ENCODE data around the gene ELN. TPM values are rescaled to one million over a fixed set of nuclear protein-coding genes. Genes with fewer than 3 reads are reported as not detected.

Gene ELN
- total and polyA plus RNA-seq, 2 donors (not counting 1 experiment from before 2014, with no cell fraction given) = 2.1 to 11.0 TPM

DNA sequence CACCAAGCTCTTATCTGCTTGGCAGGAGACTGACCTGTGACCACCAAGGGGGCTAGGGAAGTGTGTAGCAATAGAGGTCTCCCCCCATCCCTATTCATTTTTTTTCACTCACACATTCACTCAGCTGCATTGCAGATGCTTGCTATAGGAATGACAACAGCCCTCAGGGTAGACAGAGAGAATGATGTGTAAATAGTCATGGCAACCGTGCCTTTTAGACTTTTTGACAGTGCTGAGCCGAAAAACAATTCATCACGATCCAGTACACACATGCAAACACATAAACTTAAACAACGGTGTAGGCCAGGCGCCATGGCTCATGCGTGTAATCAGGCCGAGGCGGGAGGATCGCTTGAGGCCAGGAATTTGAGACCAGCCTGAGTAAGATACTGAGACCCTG is 7.6 kb upstream of the ELN start:
- no peak overlapping the region for H3K4me3 ChIP-seq (replicated peaks in 1 of 4; ENCODE audit: control extremely low read depth in 1 of 4, insufficient read depth in 1 of 4, low read depth in 3 of 4, low read length in 4 of 4)
- no peaks in the 10 kb centered on the region for H3K27me3 ChIP-seq (ENCODE audit: control insufficient read depth, insufficient read depth, low read length)
- TF ChIP-seq, protein P1, sequence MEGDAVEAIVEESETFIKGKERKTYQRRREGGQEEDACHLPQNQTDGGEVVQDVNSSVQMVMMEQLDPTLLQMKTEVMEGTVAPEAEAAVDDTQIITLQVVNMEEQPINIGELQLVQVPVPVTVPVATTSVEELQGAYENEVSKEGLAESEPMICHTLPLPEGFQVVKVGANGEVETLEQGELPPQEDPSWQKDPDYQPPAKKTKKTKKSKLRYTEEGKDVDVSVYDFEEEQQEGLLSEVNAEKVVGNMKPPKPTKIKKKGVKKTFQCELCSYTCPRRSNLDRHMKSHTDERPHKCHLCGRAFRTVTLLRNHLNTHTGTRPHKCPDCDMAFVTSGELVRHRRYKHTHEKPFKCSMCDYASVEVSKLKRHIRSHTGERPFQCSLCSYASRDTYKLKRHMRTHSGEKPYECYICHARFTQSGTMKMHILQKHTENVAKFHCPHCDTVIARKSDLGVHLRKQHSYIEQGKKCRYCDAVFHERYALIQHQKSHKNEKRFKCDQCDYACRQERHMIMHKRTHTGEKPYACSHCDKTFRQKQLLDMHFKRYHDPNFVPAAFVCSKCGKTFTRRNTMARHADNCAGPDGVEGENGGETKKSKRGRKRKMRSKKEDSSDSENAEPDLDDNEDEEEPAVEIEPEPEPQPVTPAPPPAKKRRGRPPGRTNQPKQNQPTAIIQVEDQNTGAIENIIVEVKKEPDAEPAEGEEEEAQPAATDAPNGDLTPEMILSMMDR (conservative IDR thresholded peaks at IDR 0.05 in 1 of 2, IDR thresholded peaks at IDR 0.05 in 1 of 2; ENCODE audit: low read depth in 1 of 2, low read length in 2 of 2) = no peak
- TF ChIP-seq EZH2 (IDR thresholded peaks at IDR 0.05; ENCODE audit: low read length, missing control alignments) = no peak
- no peak overlapping the region for H3K9ac ChIP-seq (ENCODE audit: insufficient read depth, low read length)
- no peak overlapping the region for H2AFZ ChIP-seq (ENCODE audit: low read length)
- no peaks in the 10 kb centered on the region for H3K79me2 ChIP-seq (ENCODE audit: control insufficient read depth, insufficient read depth, low read length)
- peaks cover 6% of the 10 kb centered on the region for H3K4me1 ChIP-seq (ENCODE audit: control insufficient read depth, extremely low read depth, insufficient read depth, low read length)
- no peaks in the 10 kb centered on the region for H3K9me3 ChIP-seq (ENCODE audit: control insufficient read depth, insufficient read depth, low read depth, low read length)
- no peaks in the 10 kb centered on the region for H4K20me1 ChIP-seq (ENCODE audit: control insufficient read depth, extremely low read depth, insufficient read depth, low read length)
- H3K27ac ChIP-seq (ENCODE audit: insufficient read depth, low read length) = no peak overlapping the region
- no peak for DNase-seq (ENCODE audit: low read depth in 2 of 2)
- no peak overlapping the region for H3K4me2 ChIP-seq (ENCODE audit: extremely low read depth, insufficient read depth, low read length)
- no peaks in the 10 kb centered on the region for H3K36me3 ChIP-seq (ENCODE audit: control insufficient read depth, insufficient read depth, low read length)

DNA sequence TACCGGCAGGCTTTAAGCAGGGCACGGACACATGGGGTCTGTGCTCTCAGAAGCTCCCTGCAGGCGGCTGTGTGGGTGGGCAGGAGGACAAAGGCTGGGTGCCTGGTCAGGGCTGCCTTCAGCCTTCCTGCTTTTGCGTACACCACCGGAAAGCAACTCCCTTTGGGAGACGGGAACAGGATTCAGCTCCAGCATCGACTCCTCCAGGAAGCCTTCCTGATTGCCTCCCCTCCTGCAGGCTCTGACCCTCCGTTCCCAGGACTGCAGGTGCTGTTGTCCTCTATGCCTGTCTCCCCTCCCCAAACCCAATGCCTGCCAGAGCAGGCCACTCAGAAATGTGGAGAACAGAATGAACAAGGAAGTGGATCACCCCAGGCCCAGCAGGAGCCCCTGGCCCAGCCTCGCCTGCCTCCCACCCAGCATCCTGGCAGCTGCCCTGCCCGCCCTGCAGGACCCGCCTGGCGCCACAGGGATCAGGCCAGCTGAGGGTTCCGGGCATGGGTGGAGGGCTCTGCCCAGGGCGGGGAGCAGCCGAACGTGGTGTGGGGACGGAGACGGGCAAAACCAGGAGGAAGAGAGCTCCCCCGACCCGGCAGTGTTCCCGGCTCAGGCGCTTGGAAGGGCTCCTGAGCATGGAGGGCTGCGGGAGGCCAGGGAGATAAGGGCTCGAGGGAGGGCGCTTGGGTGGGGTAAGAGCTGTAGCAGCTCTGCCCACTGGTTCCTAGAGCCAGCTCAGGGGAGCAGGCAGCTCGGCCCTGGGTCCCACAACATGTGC is 6.2 kb upstream of the ELN start:
- Histone ChIP-seq H3K27me3 (ENCODE audit: control insufficient read depth, insufficient read depth, low read length) (peaks cover 3% of the 10 kb centered on the region), H3K4me3 (replicated peaks in 1 of 4; ENCODE audit: control extremely low read depth in 1 of 4, insufficient read depth in 1 of 4, low read depth in 3 of 4, low read length in 4 of 4) (no peak overlapping the region), H3K4me2 (ENCODE audit: extremely low read depth, insufficient read depth, low read length) (no peak overlapping the region), H3K79me2 (ENCODE audit: control insufficient read depth, insufficient read depth, low read length) (no peaks in the 10 kb centered on the region), H3K9me3 (ENCODE audit: control insufficient read depth, insufficient read depth, low read depth, low read length) (no peaks in the 10 kb centered on the region), H4K20me1 (ENCODE audit: control insufficient read depth, extremely low read depth, insufficient read depth, low read length) (no peaks in the 10 kb centered on the region), H3K27ac (ENCODE audit: insufficient read depth, low read length) (no peak overlapping the region), H3K36me3 (ENCODE audit: control insufficient read depth, insufficient read depth, low read length) (no peaks in the 10 kb centered on the region), H3K9ac (ENCODE audit: insufficient read depth, low read length) (no peak overlapping the region), H3K4me1 (ENCODE audit: control insufficient read depth, extremely low read depth, insufficient read depth, low read length) (peaks cover 6% of the 10 kb centered on the region), H2AFZ (ENCODE audit: low read length) (no peak overlapping the region)
- TF ChIP-seq, protein P1 (conservative IDR thresholded peaks at IDR 0.05 in 1 of 2, IDR thresholded peaks at IDR 0.05 in 1 of 2; ENCODE audit: low read depth in 1 of 2, low read length in 2 of 2) = no peak
- TF ChIP-seq EZH2 (IDR thresholded peaks at IDR 0.05; ENCODE audit: low read length, missing control alignments) = no peak
- no peak for DNase-seq (ENCODE audit: low read depth in 2 of 2)

DNA sequence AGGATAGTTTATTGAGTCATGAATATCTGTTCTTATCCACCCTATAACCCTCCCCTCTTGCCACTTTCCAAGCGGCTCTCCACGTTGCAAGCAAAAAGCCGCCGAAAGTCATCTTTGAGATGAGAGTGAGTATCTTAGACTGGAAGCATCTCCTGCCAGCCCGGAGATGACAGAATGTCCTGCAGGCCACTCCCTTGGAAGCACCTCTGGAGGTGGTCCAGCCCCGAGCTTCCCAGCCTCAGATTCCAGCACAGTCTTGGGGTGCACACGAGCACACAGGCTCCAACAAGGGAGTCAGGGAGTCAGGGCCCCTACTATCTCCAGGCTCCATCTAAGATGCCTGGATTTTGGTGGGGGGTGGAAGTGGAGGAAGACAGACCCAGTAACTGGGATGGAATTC is 5.5 kb upstream of the ELN start:
- no peak overlapping the region for H3K4me2 ChIP-seq (ENCODE audit: extremely low read depth, insufficient read depth, low read length)
- no peak overlapping the region for H3K27ac ChIP-seq (ENCODE audit: insufficient read depth, low read length)
- no peaks in the 10 kb centered on the region for H3K79me2 ChIP-seq (ENCODE audit: control insufficient read depth, insufficient read depth, low read length)
- H3K27me3 ChIP-seq (ENCODE audit: control insufficient read depth, insufficient read depth, low read length) = peaks cover 3% of the 10 kb centered on the region
- no peaks in the 10 kb centered on the region for H4K20me1 ChIP-seq (ENCODE audit: control insufficient read depth, extremely low read depth, insufficient read depth, low read length)
- H3K36me3 ChIP-seq (ENCODE audit: control insufficient read depth, insufficient read depth, low read length) = no peaks in the 10 kb centered on the region
- H3K9me3 ChIP-seq (ENCODE audit: control insufficient read depth, insufficient read depth, low read depth, low read length) = no peaks in the 10 kb centered on the region
- H3K4me3 ChIP-seq (replicated peaks in 1 of 4; ENCODE audit: control extremely low read depth in 1 of 4, insufficient read depth in 1 of 4, low read depth in 3 of 4, low read length in 4 of 4) = no peak overlapping the region
- no peak overlapping the region for H2AFZ ChIP-seq (ENCODE audit: low read length)
- no peak overlapping the region for H3K9ac ChIP-seq (ENCODE audit: insufficient read depth, low read length)
- peaks cover 9% of the 10 kb centered on the region for H3K4me1 ChIP-seq (ENCODE audit: control insufficient read depth, extremely low read depth, insufficient read depth, low read length)
- TF ChIP-seq, protein P1 (conservative IDR thresholded peaks at IDR 0.05 in 1 of 2, IDR thresholded peaks at IDR 0.05 in 1 of 2; ENCODE audit: low read depth in 1 of 2, low read length in 2 of 2) = no peak
- TF ChIP-seq EZH2 (IDR thresholded peaks at IDR 0.05; ENCODE audit: low read length, missing control alignments) = no peak
- no peak for DNase-seq (ENCODE audit: low read depth in 2 of 2)

Data from fibroblast of lung (primary cell).